Colonic mucosa (tissue), 4 donors: Measurements from ENCODE around the gene PAK2. TPM values are rescaled to one million over a fixed set of nuclear protein-coding genes. Genes with fewer than 3 reads are reported as not detected.

Source experiments
- DNase-seq: peaks from one replicate; pipeline ENCODE4 v3.0.0-alpha.2; 2020
- H3K27ac ChIP-seq: fragments of 200-600 bp; one replicate; pipeline ENCODE4 v1.8.0; 2021
- H3K27me3 ChIP-seq: fragments of 200-600 bp; one replicate; pipeline ENCODE4 v1.8.0; 2021
- H3K36me3 ChIP-seq: fragments of 200-600 bp; one replicate; pipeline ENCODE4 v1.8.0; 2021
- H3K4me1 ChIP-seq: fragments of 200-600 bp; one replicate; pipeline ENCODE4 v1.8.0; 2021; ENCODE audit warnings: mild to moderate bottlenecking
- H3K4me3 ChIP-seq: fragments of 200-600 bp; one replicate; pipeline ENCODE4 v1.8.0; 2021
- H3K9ac ChIP-seq, 2 donors: one replicate each; pipeline ENCODE4 v1.7.0; 2013; ENCODE audit warnings: control low read depth in 2 of 2, low read depth in 2 of 2, low read length in 2 of 2
- H3K9me3 ChIP-seq: fragments of 200-600 bp; one replicate; pipeline ENCODE4 v1.8.0; 2021
- intact Hi-C: fragments of 100-400 bp; cut with DNase I; formaldehyde crosslinking; loops from one replicate; pipeline ENCODE4 v1.14.1; 2022
- total RNA-seq, 2 donors: library from RNA; stranded (reverse); fragmentation: NEBNext Ultra II Directional in 1 of 2; extraction: Animal tissue kit (Norgen Biotek cat#: 25700) in 1 of 2; gene quantifications; one replicate each; pipeline ENCODE4 v1.2.1, GENCODE V29; 2021
- TF ChIP-seq, protein P1 (sequence below): fragments of 200-600 bp; IDR thresholded peaks from one replicate; pipeline ENCODE4 v1.8.0; 2022; ENCODE audit warnings: antibody characterized with exemption, mild to moderate bottlenecking
- donor health status: healthy.
- donor health status: DM: no; HTN: no; CAD: no.
- donor health status: DM: no; HTN: no; CAD: no.

Gene PAK2
- total RNA-seq, 2 donors from 2014 or later, result 72.5 to 76.5 TPM

DNA sequence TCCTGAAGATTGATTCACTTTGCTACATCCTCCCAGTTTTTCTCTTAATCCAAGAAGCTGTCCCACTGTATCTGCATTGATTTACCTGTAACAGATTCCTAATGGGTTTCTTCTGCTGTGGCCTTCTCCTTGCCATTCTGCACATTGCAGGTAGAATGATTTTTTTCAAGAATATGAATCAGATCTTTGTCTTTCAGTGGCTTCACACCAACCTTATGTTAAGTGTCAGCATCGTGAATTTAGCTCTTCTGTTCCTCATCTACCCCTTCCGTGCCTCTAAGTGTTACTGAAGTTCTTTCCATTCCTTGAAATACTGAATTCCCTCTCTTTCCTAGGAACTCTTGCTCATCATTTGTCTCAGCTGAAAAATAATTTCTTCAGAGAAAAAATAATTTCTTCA lies 135.6 kb downstream of the PAK2 start:
- H3K9me3 ChIP-seq, result no peaks in the 10 kb centered on the region
- no peaks in the 10 kb centered on the region for H3K4me1 ChIP-seq
- H3K27me3 ChIP-seq, result no peaks in the 10 kb centered on the region
- intact Hi-C loops, result no loop called here
- H3K36me3 ChIP-seq, result no peaks in the 10 kb centered on the region
- TF ChIP-seq, protein P1, sequence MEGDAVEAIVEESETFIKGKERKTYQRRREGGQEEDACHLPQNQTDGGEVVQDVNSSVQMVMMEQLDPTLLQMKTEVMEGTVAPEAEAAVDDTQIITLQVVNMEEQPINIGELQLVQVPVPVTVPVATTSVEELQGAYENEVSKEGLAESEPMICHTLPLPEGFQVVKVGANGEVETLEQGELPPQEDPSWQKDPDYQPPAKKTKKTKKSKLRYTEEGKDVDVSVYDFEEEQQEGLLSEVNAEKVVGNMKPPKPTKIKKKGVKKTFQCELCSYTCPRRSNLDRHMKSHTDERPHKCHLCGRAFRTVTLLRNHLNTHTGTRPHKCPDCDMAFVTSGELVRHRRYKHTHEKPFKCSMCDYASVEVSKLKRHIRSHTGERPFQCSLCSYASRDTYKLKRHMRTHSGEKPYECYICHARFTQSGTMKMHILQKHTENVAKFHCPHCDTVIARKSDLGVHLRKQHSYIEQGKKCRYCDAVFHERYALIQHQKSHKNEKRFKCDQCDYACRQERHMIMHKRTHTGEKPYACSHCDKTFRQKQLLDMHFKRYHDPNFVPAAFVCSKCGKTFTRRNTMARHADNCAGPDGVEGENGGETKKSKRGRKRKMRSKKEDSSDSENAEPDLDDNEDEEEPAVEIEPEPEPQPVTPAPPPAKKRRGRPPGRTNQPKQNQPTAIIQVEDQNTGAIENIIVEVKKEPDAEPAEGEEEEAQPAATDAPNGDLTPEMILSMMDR, result no peak
- DNase-seq, result no peak
- H3K9ac ChIP-seq, result no peak overlapping the region
- H3K4me3 ChIP-seq, result no peak overlapping the region
- H3K27ac ChIP-seq, result no peak overlapping the region

Other genes starting within 250 kb of the PAK2 start
- 10 to 100 TPM; 30.3 to 34.2 TPM for gene RNF168, start 236.1 kb upstream of the PAK2 start, total RNA-seq
- gene SMCO1, start 224.5 kb upstream of the PAK2 start, total RNA-seq, result not detected
- 10 to 100 TPM in 1 of 2 donors, 1 to 10 TPM in 1; 8.0 to 11.7 TPM for gene WDR53, start 171.3 kb upstream of the PAK2 start, total RNA-seq
- 10 to 100 TPM; 12.1 to 13.9 TPM for gene FBXO45, start 171.2 kb upstream of the PAK2 start, total RNA-seq
- gene NRROS, start 100.2 kb upstream of the PAK2 start, total RNA-seq, result 1 to 10 TPM; 2.1 to 2.2 TPM
- under 1 TPM; 0.56 to 0.89 TPM for gene CEP19, start 27.6 kb upstream of the PAK2 start, total RNA-seq
- 10 to 100 TPM; 19.5 to 23.3 TPM for gene PIGX, start 27.5 kb upstream of the PAK2 start, total RNA-seq
- gene SENP5, start 128.1 kb downstream of the PAK2 start, total RNA-seq, result 10 to 100 TPM; 22.0 to 25.0 TPM
- 10 to 100 TPM; 61.8 to 92.8 TPM for gene NCBP2, start 202.7 kb downstream of the PAK2 start, total RNA-seq
- gene PIGZ, start 229.0 kb downstream of the PAK2 start, total RNA-seq, result 100 to 1,000 TPM in 1 of 2 donors, 10 to 100 TPM in 1; 63.7 to 126 TPM